Naive thymus-derived CD4-positive, alpha-beta T cell (primary cell): Measurements from ENCODE around the gene FIZ1. TPM values are rescaled to one million over a fixed set of nuclear protein-coding genes. Genes with fewer than 3 reads are reported as not detected.
A peak's percentile ranks its signal among the peaks of the same experiment; 100 is the strongest.

ENCODE experiments used
- ATAC-seq: fragments of 150-1000 bp; cut with Tn5 transposase; 2 replicates; pipeline ENCODE4 v1.10.0; 2021; ENCODE audit warnings: mild to moderate bottlenecking, moderate library complexity
- CTCF ChIA-PET: fragments of 350-600 bp; sonication (Branson Sonifier 250); formaldehyde crosslinking; loops from one replicate; lab custom pipeline; 2021; ENCODE audit warnings: antibody characterized with exemption; lab: Charles Lee
- POLR2A ChIA-PET: fragments of 350-600 bp; sonication (Branson Sonifier 250); formaldehyde crosslinking; loops from one replicate; lab custom pipeline; 2021; ENCODE audit warnings: antibody characterized with exemption, inconsistent platforms; lab: Charles Lee
- DNase-seq, 9 donors: peaks; one replicate each; pipeline versions ENCODE4 v3.0.0 to v3.0.0-alpha.2; 2020 to 2022; ENCODE audit warnings: mixed read lengths in 1 of 9
- H3K27ac ChIP-seq: one replicate; pipeline ENCODE4 v1.7.0; 2013; ENCODE audit warnings: mild to moderate bottlenecking, low read depth, low read length, moderate library complexity
- H3K27me3 ChIP-seq, 2 donors: one replicate each; pipeline ENCODE4 v1.7.0; 2013; ENCODE audit warnings: low read length in 2 of 2, mild to moderate bottlenecking in 2 of 2, moderate library complexity in 2 of 2; ENCODE audit not compliant: control insufficient read depth in 2 of 2, insufficient read depth in 2 of 2
- H3K36me3 ChIP-seq, 3 experiments: 1 replicate in 2 of 3; 2 replicates in 1 of 3; pipeline ENCODE4 v1.7.0; 2013; ENCODE audit warnings: low read length in 3 of 3, mild to moderate bottlenecking in 3 of 3, moderate library complexity in 1 of 3; ENCODE audit not compliant: insufficient read depth in 3 of 3, control insufficient read depth in 2 of 3
- H3K4me1 ChIP-seq, 2 donors: one replicate each; pipeline ENCODE4 v1.7.0; 2013; ENCODE audit warnings: low read length in 2 of 2, mild to moderate bottlenecking in 2 of 2, moderate library complexity in 1 of 2; ENCODE audit not compliant: control insufficient read depth in 2 of 2, insufficient read depth in 2 of 2
- H3K4me3 ChIP-seq: 2 replicates; pipeline ENCODE4 v1.7.0; 2013; ENCODE audit warnings: mild to moderate bottlenecking, low read length
- H3K9me3 ChIP-seq, 3 experiments: 1 replicate in 2 of 3; 2 replicates in 1 of 3; pipeline ENCODE4 v1.7.0; 2013; ENCODE audit warnings: low read length in 3 of 3; ENCODE audit not compliant: control insufficient read depth in 2 of 3
- H3K27ac Mint-ChIP-seq, 9 donors: one replicate each; pipeline ENCODE4 v1.8.0; 2020 to 2022; ENCODE audit warnings: mixed read lengths in 9 of 9, mild to moderate bottlenecking in 8 of 9, moderate library complexity in 5 of 9, inconsistent platforms in 2 of 9
- H3K27me3 Mint-ChIP-seq, 5 donors: one replicate each; pipeline ENCODE4 v1.8.0; 2021 to 2022; ENCODE audit warnings: mixed read lengths in 5 of 5, mild to moderate bottlenecking in 1 of 5
- H3K36me3 Mint-ChIP-seq, 5 donors: one replicate each; pipeline ENCODE4 v1.8.0; 2020 to 2022; ENCODE audit warnings: mixed read lengths in 5 of 5, mild to moderate bottlenecking in 3 of 5, inconsistent platforms in 1 of 5
- H3K4me1 Mint-ChIP-seq, 7 donors: one replicate each; pipeline ENCODE4 v1.8.0; 2020 to 2022; ENCODE audit warnings: mixed read lengths in 7 of 7, mild to moderate bottlenecking in 3 of 7, inconsistent platforms in 1 of 7
- H3K4me3 Mint-ChIP-seq, 10 donors: one replicate each; pipeline ENCODE4 v1.8.0; 2020 to 2022; ENCODE audit warnings: mild to moderate bottlenecking in 10 of 10, mixed read lengths in 10 of 10, moderate library complexity in 6 of 10, inconsistent platforms in 2 of 10
- H3K9me3 Mint-ChIP-seq, 11 donors: one replicate each; pipeline ENCODE4 v1.8.0; 2020 to 2022; ENCODE audit warnings: mixed read lengths in 11 of 11, mild to moderate bottlenecking in 4 of 11, inconsistent platforms in 1 of 11, moderate library complexity in 1 of 11
- intact Hi-C, 2 donors: fragments of 100-400 bp; cut with micrococcal nuclease; formaldehyde crosslinking; loops; one replicate each; pipeline ENCODE4 v1.15.1; 2023
- polyA plus RNA-seq, 2 donors: library from polyadenylated mRNA; unstranded; fragments of 300-500 nt; fragmentation: Illumina TruSeq; gene quantifications; one replicate each; pipeline ENCODE4 v1.2.3, GENCODE V29; 2021
- total RNA-seq, 6 experiments: library from RNA in 5 of 6; stranded (reverse) in 5 of 6; gene quantifications; 1 replicate in 5 of 6; 2 replicates in 1 of 6; pipeline ENCODE4 v1.2.3 and lab custom pipeline; 2021 to 2026

The FIZ1 gene
- total and polyA plus RNA-seq, 7 experiments from 2014 or later: 3.3 to 32.0 (median 10.6) TPM

DNA sequence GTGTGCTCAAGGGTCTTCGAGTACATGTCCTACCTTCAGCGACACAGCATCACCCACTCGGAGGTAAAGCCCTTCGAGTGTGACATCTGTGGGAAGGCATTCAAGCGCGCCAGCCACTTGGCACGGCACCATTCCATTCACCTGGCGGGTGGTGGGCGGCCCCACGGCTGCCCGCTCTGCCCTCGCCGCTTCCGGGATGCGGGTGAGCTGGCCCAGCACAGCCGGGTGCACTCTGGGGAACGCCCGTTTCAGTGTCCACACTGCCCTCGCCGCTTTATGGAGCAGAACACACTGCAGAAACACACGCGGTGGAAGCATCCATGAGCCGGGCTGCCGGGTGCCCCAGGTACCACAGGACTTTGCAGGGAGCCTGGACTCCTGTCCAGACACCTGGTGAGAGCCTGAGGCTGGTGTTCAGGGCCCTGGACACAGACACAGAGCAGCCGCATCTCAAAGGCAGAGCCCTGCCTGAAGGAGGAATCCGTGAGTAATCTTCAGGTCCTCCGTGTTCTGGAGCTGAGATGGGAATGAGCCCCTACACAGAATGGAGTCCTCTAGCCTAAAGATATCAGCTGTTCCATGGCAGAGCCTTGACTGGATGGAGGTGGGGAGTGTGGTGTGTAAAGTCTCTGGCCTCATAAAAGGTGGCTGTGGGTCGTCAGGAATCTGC, 45.7 kb upstream of the FIZ1 start:
- POLR2A ChIA-PET: interaction anchor here (0.6 to 9.2 kb wide), 7 partner anchors 9 to 1772 kb away, joined by 3 to 154 read pairs (median 4); no protein-coding TSS in a partner anchor
- no peaks in the 10 kb centered on the region for H3K9me3 ChIP-seq
- Mint-ChIP-seq H3K27ac (peak overlapping the region in 4 of 9 donors; percentile 51 to 98 (median 92)), H3K9me3 (no peaks in the 10 kb centered on the region), H3K4me3 (peak overlapping the region; percentile 87 to 97 (median 94)), H3K36me3 (peaks cover 0 to 12% (median 0%) of the 10 kb centered on the region in 5 donors), H3K27me3 (no peaks in the 10 kb centered on the region), H3K4me1 (peaks cover 23 to 67% (median 54%) of the 10 kb centered on the region in 7 donors)
- H3K27me3 ChIP-seq: no peaks in the 10 kb centered on the region
- peaks cover 0 to 14% (median 0%) of the 10 kb centered on the region in 3 experiments for H3K36me3 ChIP-seq
- intact Hi-C loops: no loop called here
- ATAC-seq (no peak), DNase-seq (no peak)
- H3K4me3 ChIP-seq: no peak overlapping the region
- CTCF ChIA-PET: interaction anchor here (0.7 kb wide), 1 partner anchor 12 kb away, joined by 3 read pairs; no protein-coding TSS in a partner anchor
- H3K4me1 ChIP-seq: peaks cover 27% of the 10 kb centered on the region in 2 donors
- H3K27ac ChIP-seq: peak overlapping the region; percentile 80

DNA sequence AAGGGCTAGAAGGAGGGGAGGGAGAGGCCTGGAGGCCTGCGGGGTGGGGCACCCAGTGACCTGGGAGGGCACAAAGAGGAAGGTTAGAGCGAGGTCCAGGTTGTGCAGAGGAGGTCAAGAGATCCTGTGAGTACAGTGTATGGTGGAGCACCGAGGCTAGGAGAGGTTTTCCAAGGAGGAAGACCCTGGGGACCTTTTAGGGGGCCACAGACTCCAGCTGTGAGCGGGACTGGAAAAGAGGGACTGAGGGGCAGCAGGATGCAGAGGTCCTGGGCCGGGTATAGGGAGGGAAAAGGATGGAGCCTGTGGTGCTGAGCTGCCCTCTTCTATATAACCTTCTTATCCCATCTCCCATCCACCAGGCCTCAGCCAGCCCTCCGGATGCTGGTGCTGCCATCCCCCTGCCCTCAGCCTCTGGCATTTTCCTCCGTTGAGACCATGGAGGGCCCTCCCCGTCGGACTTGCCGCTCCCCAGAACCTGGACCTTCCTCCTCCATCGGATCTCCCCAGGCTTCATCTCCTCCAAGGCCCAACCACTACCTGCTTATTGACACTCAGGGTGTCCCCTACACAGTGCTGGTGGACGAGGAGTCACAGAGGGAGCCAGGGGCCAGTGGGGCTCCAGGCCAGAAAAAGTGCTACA, 45.0 kb upstream of the FIZ1 start:
- H3K27ac Mint-ChIP-seq: peak overlapping the region; percentile 88 to 98 (median 93)

DNA sequence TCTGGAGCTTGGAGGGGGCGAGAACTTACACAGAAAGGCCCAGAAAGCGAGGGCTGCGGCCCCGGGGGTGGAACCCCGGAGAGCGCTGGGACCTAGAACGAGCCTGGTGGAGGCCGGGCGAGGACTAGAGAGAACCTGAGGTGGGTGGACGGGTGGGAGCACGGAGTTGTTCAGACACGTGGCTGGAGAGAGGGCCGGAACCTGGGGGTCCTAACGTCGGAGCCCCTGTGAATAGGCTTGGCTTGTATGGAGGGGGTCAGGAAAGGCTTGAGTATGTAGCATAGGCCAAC, 44.5 kb upstream of the FIZ1 start:
- Mint-ChIP-seq H3K9me3 (peaks cover 0 to 3% (median 0%) of the 10 kb centered on the region in 11 donors), H3K36me3 (peaks cover 0 to 15% (median 4%) of the 10 kb centered on the region in 5 donors), H3K4me3 (peak overlapping the region; percentile 87 to 97 (median 94)), H3K27ac (peak overlapping the region; percentile 88 to 98 (median 93)), H3K4me1 (peaks cover 23 to 65% (median 57%) of the 10 kb centered on the region in 7 donors), H3K27me3 (no peaks in the 10 kb centered on the region)
- intact Hi-C loops: loop anchor here (1.0 to 2.0 kb wide), 4 partner anchors 9 to 63 kb away; partner anchors contain the start of genes EPN1 (in 1 of the 2) and ZNF579 (in 1 of the 2)
- H3K27me3 ChIP-seq: no peaks in the 10 kb centered on the region
- H3K9me3 ChIP-seq: no peaks in the 10 kb centered on the region
- CTCF ChIA-PET: no interaction called here
- peaks cover 0 to 14% (median 0%) of the 10 kb centered on the region in 3 experiments for H3K36me3 ChIP-seq
- no peak for DNase-seq
- peak overlapping the region; percentile 63 for H3K4me3 ChIP-seq
- no peak for ATAC-seq
- peak overlapping the region; percentile 80 for H3K27ac ChIP-seq
- POLR2A ChIA-PET: interaction anchor here (1.1 to 9.2 kb wide), 5 partner anchors 8 to 44 kb away, joined by 3 to 154 read pairs (median 12); partner anchors contain the start of genes FIZ1, ZNF524 and ZNF784
- peaks cover 27 to 28% of the 10 kb centered on the region in 2 donors for H3K4me1 ChIP-seq

More for the DNA sequence above, 45.0 kb upstream of the FIZ1 start:
- Mint-ChIP-seq H3K4me1 (peaks cover 23 to 65% (median 54%) of the 10 kb centered on the region in 7 donors), H3K36me3 (peaks cover 0 to 11% (median 0%) of the 10 kb centered on the region in 5 donors), H3K27me3 (no peaks in the 10 kb centered on the region), H3K9me3 (no peaks in the 10 kb centered on the region), H3K4me3 (peak overlapping the region; percentile 87 to 97 (median 94))
- H3K27me3 ChIP-seq: no peaks in the 10 kb centered on the region
- peak overlapping the region; percentile 80 for H3K27ac ChIP-seq
- H3K4me1 ChIP-seq: peaks cover 27 to 28% of the 10 kb centered on the region in 2 donors
- H3K4me3 ChIP-seq: peak overlapping the region; percentile 63
- DNase-seq: no peak
- POLR2A ChIA-PET: interaction anchor here (0.6 to 9.2 kb wide), 5 partner anchors 9 to 1772 kb away, joined by 3 to 154 read pairs (median 3); no protein-coding TSS in a partner anchor
- no peaks in the 10 kb centered on the region for H3K9me3 ChIP-seq
- intact Hi-C loops: no loop called here
- H3K36me3 ChIP-seq: peaks cover 0 to 14% (median 0%) of the 10 kb centered on the region in 3 experiments
- no peak for ATAC-seq
- CTCF ChIA-PET: no interaction called here

DNA sequence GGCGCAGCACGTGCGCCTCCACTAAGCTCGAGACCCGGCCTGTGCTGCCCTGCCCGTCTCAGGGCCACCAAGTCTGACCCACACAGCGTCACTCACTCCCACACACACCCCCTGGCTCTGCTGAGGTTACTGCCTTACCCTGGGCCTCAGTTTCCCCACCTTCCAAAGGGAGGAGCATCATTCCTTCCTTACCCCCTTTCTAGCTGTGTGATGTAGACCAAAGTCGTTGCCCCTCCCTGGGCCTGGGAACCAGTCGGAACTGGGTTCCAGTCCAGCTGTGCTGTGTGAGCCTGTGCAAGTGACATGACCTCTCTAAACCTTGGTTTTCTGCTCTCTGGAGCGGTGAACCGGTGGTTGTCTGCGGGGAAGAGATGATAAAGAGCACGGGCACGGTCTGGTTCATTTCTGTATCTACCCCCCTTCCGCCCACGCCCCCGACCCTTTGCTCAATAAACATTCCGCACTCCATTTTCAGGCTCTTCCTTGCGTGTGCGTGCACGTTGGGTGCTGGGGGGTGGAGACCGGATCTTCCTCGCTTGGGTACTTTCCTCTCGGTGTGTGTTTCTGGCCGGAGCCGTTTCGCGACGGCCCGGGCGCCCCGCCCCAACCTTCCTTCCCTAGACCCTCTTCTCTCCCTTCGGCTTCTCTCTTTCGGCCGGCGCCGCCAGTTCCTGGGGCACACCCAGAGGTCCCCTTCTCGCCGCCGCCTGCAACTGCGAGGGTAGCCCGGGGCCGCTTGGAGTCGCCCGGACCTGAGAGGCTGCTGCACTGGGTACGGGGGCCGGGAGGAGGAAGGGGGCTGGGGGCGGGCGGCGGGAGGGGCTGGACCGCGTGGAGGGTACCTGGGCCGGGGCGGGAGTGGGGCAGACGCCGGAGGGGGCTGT, 43.9 kb upstream of the FIZ1 start, which contains the start of gene ZNF581:
ZNF581 (plus strand) TSS at position 647 of the 884 bp plus-strand sequence. CDS start 923 bp downstream, outside the sequence.
- POLR2A ChIA-PET: interaction anchor here (0.6 to 9.2 kb wide), 12 partner anchors 7 to 753 kb away, joined by 3 to 154 read pairs (median 8); partner anchors contain the start of genes FIZ1, U2AF2, ZNF524 and ZNF628
- peaks cover 23 to 66% (median 53%) of the 10 kb centered on the region in 7 donors for H3K4me1 Mint-ChIP-seq
- peak within 1 kb of the TSS; percentile 80 for H3K4me3 ChIP-seq

DNA sequence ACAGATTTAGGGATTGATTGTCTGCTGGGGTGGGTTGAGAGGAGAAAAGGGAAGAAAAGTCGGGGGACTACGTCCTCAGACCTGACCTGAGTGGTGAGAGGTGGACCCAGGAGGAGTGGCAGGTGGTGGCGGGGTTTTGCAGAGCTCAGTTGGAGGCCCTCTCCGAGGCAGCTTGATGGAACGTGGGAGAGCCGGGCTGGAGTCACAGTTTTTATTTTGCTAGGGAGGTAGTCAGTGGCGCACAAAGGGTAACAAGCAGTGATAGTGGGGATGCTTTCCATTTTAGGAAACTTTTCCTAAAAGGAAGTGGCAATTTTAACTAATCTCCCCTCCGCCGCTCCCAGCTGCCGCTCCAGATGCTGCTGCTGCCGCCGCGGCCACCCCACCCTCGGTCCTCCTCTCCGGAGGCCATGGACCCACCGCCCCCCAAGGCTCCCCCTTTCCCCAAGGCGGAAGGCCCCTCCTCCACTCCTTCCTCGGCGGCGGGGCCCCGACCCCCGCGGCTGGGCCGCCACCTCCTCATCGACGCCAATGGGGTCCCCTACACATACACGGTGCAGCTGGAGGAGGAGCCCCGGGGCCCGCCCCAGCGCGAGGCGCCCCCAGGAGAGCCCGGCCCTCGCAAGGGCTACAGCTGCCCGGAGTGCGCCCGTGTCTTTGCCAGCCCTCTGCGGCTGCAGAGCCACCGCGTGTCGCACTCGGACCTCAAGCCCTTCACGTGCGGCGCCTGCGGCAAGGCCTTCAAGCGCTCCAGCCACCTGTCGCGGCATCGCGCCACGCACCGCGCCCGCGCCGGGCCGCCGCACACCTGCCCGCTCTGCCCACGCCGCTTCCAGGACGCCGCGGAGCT, 43.1 kb upstream of the FIZ1 start:
- H3K36me3 Mint-ChIP-seq: peaks cover 0 to 22% (median 14%) of the 10 kb centered on the region in 5 donors
- no peaks in the 10 kb centered on the region for H3K27me3 Mint-ChIP-seq
- peak overlapping the region; percentile 80 for H3K27ac ChIP-seq
- peak overlapping the region; percentile 87 to 97 (median 94) for H3K4me3 Mint-ChIP-seq
- H3K4me1 Mint-ChIP-seq: peaks cover 27 to 70% (median 58%) of the 10 kb centered on the region in 7 donors
- DNase-seq (peak in 4 of 9 donors; percentile 34 to 47 (median 36)), ATAC-seq (no peak)
- peak overlapping the region; percentile 91 to 98 (median 96) for H3K27ac Mint-ChIP-seq
- H3K36me3 ChIP-seq: peaks cover 0 to 14% (median 0%) of the 10 kb centered on the region in 3 experiments
- intact Hi-C loops: loop anchor here (1.0 to 2.0 kb wide), 4 partner anchors 7 to 62 kb away; partner anchors contain the start of genes EPN1 (in 1 of the 2) and ZNF579 (in 1 of the 2)
- CTCF ChIA-PET: interaction anchor here (0.6 to 1.6 kb wide), 6 partner anchors 7 to 383 kb away, joined by 4 to 6 read pairs (median 6); no protein-coding TSS in a partner anchor
- peak overlapping the region; percentile 80 for H3K4me3 ChIP-seq
- H3K9me3 Mint-ChIP-seq: peaks cover 0 to 3% (median 0%) of the 10 kb centered on the region in 11 donors
- peaks cover 25 to 26% of the 10 kb centered on the region in 2 donors for H3K4me1 ChIP-seq
- H3K9me3 ChIP-seq: no peaks in the 10 kb centered on the region
- POLR2A ChIA-PET: interaction anchor here (0.6 to 9.2 kb wide), 14 partner anchors 7 to 754 kb away, joined by 3 to 154 read pairs (median 7); partner anchors contain the start of genes FIZ1, U2AF2, ZNF524 and ZNF628
- H3K27me3 ChIP-seq: no peaks in the 10 kb centered on the region

More for the DNA sequence above, 43.9 kb upstream of the FIZ1 start, which contains the start of gene ZNF581:
- ATAC-seq (peak; percentile 73), DNase-seq (peak; percentile 63 to 85 (median 81))
- peaks cover 24 to 25% of the 10 kb centered on the region in 2 donors for H3K4me1 ChIP-seq
- Mint-ChIP-seq H3K27ac (peak within 1 kb of the TSS; percentile 91 to 98 (median 96)), H3K27me3 (no peaks in the 10 kb centered on the region), H3K36me3 (peaks cover 0 to 17% (median 6%) of the 10 kb centered on the region in 5 donors), H3K9me3 (peaks cover 0 to 3% (median 0%) of the 10 kb centered on the region in 11 donors), H3K4me3 (peak within 1 kb of the TSS; percentile 87 to 97 (median 94))
- intact Hi-C loops: loop anchor here (1.0 to 2.0 kb wide), 4 partner anchors 8 to 62 kb away; partner anchors contain the start of genes EPN1 (in 1 of the 2) and ZNF579 (in 1 of the 2)
- no peaks in the 10 kb centered on the region for H3K27me3 ChIP-seq
- H3K9me3 ChIP-seq: no peaks in the 10 kb centered on the region
- peak within 1 kb of the TSS; percentile 80 for H3K27ac ChIP-seq
- H3K36me3 ChIP-seq: peaks cover 0 to 14% (median 0%) of the 10 kb centered on the region in 3 experiments
- CTCF ChIA-PET: interaction anchor here (0.7 to 1.6 kb wide), 5 partner anchors 8 to 37 kb away, joined by 4 to 6 read pairs (median 6); no protein-coding TSS in a partner anchor
